ENCODE results near the gene CD320. TPM values are rescaled to one million over a fixed set of nuclear protein-coding genes. Genes with fewer than 3 reads are reported as not detected.

CD320 gene
- total RNA-seq, 2 experiments from 2014 or later: 17.1 to 17.6 TPM

DNA sequence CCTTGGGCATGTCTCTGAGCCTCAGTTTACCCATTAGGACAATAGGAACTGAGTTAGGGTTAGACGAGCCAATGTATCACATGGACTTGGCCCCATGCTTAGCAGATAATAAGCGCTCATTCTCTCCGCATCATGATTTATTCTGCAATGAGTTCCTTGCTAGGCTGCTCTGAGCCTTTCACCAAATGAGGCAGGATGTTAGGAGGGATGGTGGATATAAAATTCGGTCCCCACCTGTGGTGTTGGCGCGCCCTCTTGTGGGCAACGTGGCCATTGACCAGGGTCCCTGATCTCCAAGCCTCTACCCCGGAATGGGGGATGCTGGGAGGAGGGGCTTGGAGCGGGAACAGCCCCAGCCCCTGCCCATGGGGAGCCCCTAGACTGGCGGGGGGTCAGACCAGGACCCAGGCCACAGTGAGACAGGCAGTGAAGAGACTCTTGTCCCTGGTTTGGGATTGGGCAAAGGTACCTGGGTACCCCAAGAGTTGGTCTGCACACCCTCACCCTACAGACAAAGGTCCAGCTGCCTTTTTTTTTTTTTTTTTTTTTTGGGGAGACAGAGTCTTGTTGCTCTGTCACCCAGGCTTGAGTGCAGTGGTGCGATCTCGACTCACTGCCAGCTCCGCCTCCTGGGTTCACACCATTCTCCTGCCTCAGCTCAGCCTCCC is 55.1 kb downstream of the CD320 start:
- POLR2A ChIA-PET: interaction anchor here (1.0 kb wide), 1 partner anchor 235 kb away, joined by 3 read pairs; no protein-coding TSS in a partner anchor
- Histone ChIP-seq H3K27ac (ENCODE audit: low read depth in 1 of 2, low read length in 2 of 2) (no peak overlapping the region), H3K36me3 (ENCODE audit: insufficient read depth, low read length) (peaks cover 31% of the 10 kb centered on the region), H3K4me1 (ENCODE audit: insufficient read depth, low read length) (peaks cover 12% of the 10 kb centered on the region), H3K27me3 (ENCODE audit: control insufficient read depth in 1 of 2, insufficient read depth in 2 of 2, low read length in 2 of 2) (no peaks in the 10 kb centered on the region), H3K9me3 (ENCODE audit: control insufficient read depth in 1 of 2, insufficient read depth in 1 of 2, low read length in 2 of 2) (no peaks in the 10 kb centered on the region), H3K4me3 (ENCODE audit: low read length) (no peak overlapping the region)
- TF ChIP-seq, protein P1, sequence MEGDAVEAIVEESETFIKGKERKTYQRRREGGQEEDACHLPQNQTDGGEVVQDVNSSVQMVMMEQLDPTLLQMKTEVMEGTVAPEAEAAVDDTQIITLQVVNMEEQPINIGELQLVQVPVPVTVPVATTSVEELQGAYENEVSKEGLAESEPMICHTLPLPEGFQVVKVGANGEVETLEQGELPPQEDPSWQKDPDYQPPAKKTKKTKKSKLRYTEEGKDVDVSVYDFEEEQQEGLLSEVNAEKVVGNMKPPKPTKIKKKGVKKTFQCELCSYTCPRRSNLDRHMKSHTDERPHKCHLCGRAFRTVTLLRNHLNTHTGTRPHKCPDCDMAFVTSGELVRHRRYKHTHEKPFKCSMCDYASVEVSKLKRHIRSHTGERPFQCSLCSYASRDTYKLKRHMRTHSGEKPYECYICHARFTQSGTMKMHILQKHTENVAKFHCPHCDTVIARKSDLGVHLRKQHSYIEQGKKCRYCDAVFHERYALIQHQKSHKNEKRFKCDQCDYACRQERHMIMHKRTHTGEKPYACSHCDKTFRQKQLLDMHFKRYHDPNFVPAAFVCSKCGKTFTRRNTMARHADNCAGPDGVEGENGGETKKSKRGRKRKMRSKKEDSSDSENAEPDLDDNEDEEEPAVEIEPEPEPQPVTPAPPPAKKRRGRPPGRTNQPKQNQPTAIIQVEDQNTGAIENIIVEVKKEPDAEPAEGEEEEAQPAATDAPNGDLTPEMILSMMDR (IDR thresholded peaks at IDR 0.05): peak; percentile 95
- DNase-seq: peak; percentile 74 to 91 (median 82)
- intact Hi-C loops (cut with DNase I, micrococcal nuclease): loop anchor here (1.0 to 10.0 kb wide), 4 partner anchors 95 to 309 kb away; no protein-coding TSS in a partner anchor
- Mint-ChIP-seq H3K36me3 (ENCODE audit: low read depth) (peaks cover 15% of the 10 kb centered on the region), H3K27me3 (no peaks in the 10 kb centered on the region), H3K27ac (no peak overlapping the region), H3K4me1 (ENCODE audit: low read depth) (peaks cover 4% of the 10 kb centered on the region), H3K4me3 (no peak overlapping the region), H3K9me3 (no peaks in the 10 kb centered on the region)
- peak; percentile 95 for ATAC-seq (ENCODE audit: poor library complexity)
- CTCF ChIA-PET: interaction anchor here (0.6 to 0.9 kb wide), 7 partner anchors 13 to 325 kb away, joined by 3 to 7 read pairs (median 3); no protein-coding TSS in a partner anchor

Other genes starting within 250 kb of the CD320 start
- not detected for gene FBN3, start 158.8 kb downstream of the CD320 start, total RNA-seq
- 10 to 100 TPM in 1 of 2 experiments, 1 to 10 TPM in 1; 8.7 to 12.3 TPM for gene CERS4, start 99.0 kb downstream of the CD320 start, total RNA-seq
- gene NDUFA7, start 13.0 kb upstream of the CD320 start, total RNA-seq: 10 to 100 TPM; 42.0 to 42.7 TPM
- gene RPS28, start 13.1 kb upstream of the CD320 start, total RNA-seq: 1,000 to 10,000 TPM; 3,333 to 3,342 TPM
- gene KANK3, start 34.9 kb upstream of the CD320 start, total RNA-seq: 1 to 10 TPM in 1 of 2 experiments, under 1 TPM in 1; 0.87 to 1.1 TPM
- gene ANGPTL4, start 55.8 kb upstream of the CD320 start, total RNA-seq: not detected
- 10 to 100 TPM; 66.8 to 71.5 TPM for gene RAB11B, start 82.0 kb upstream of the CD320 start, total RNA-seq
- 10 to 100 TPM; 20.0 to 22.2 TPM for gene MARCHF2, start 104.9 kb upstream of the CD320 start, total RNA-seq
- gene HNRNPM, start 136.6 kb upstream of the CD320 start, total RNA-seq: 100 to 1,000 TPM; 269 to 272 TPM
- 1 to 10 TPM; 4.3 to 6.3 TPM for gene PRAM1, start 194.3 kb upstream of the CD320 start, total RNA-seq
- gene ZNF414, start 205.8 kb upstream of the CD320 start, total RNA-seq: 10 to 100 TPM; 36.3 to 38.0 TPM

Measured in CD4-positive, alpha-beta T cell (primary cell).